ENCODE results near the gene NTHL1.

GRCh38 chr16:2083876-2084780, 36.5 kb upstream of the NTHL1 start:
- TF ChIP-seq CTCF (IDR thresholded peaks at IDR 0.05; ENCODE audit: borderline replicate concordance, extremely low read depth, low read length, poor library complexity, severe bottlenecking) = no peak
- no peak for TF ChIP-seq EZH2 (IDR thresholded peaks at IDR 0.05; ENCODE audit: borderline replicate concordance, low read depth, low read length, severe bottlenecking)

Measured in DND-41 (cell line).